H1 (cell line): ENCODE data around the gene DOK3. TPM values are rescaled to one million over a fixed set of nuclear protein-coding genes. Genes with fewer than 3 reads are reported as not detected.

ENCODE experiments used
- CTCF ChIA-PET: fragments of 300-600 bp; sonication (Branson Sonifier 250); formaldehyde crosslinking; loops from one replicate; lab custom pipeline; 2021; ENCODE audit not compliant: partially characterized antibody; lab: Charles Lee
- POLR2A ChIA-PET: fragments of 300-600 bp; sonication (Branson Sonifier 250); formaldehyde crosslinking; loops from one replicate; lab custom pipeline; 2021; ENCODE audit warnings: inconsistent platforms; ENCODE audit not compliant: partially characterized antibody; lab: Charles Lee
- DNase-seq, 2 experiments: peaks; one replicate each; pipeline versions ENCODE4 v3.0.0 to v3.0.0-alpha.2; 2010 to 2022; ENCODE audit warnings: low spot score in 2 of 2, low read depth in 1 of 2, mixed read lengths in 1 of 2
- FAIRE-seq: peaks from 2 replicates; lab custom pipeline; 2011; peaks lifted over from hg19 to GRCh38; lab: Jason Lieb, UNC
- H2AFZ ChIP-seq: 2 replicates; pipeline ENCODE4 v1.8.1; 2012; ENCODE audit warnings: low read length, inconsistent platforms
- H2AK5ac ChIP-seq: 2 replicates; pipeline ENCODE4 v1.6.1; 2013; ENCODE audit warnings: low read depth, low read length
- H2BK120ac ChIP-seq: replicated peaks from 2 replicates; pipeline ENCODE3; 2013; ENCODE audit warnings: low read depth, low read length, inconsistent platforms
- H2BK12ac ChIP-seq: 2 replicates; pipeline ENCODE4 v1.6.1; 2013; ENCODE audit warnings: low read depth, low read length
- H2BK15ac ChIP-seq: 2 replicates; pipeline ENCODE4 v1.6.1; 2013; ENCODE audit warnings: low read length
- H2BK20ac ChIP-seq: 2 replicates; pipeline ENCODE4 v1.6.1; 2013; ENCODE audit warnings: low read length
- H2BK5ac ChIP-seq: 2 replicates; pipeline ENCODE4 v1.6.1; 2013; ENCODE audit warnings: low read depth, low read length
- H3K14ac ChIP-seq: 2 replicates; pipeline ENCODE4 v1.6.1; 2013; ENCODE audit warnings: inconsistent platforms; ENCODE audit not compliant: insufficient read length
- H3K18ac ChIP-seq: 2 replicates; pipeline ENCODE4 v1.6.1; 2013; ENCODE audit warnings: low read length; ENCODE audit errors: extremely low read depth
- H3K23ac ChIP-seq: 2 replicates; pipeline ENCODE4 v1.6.1; 2013; ENCODE audit warnings: inconsistent platforms; ENCODE audit not compliant: insufficient read length
- H3K23me2 ChIP-seq: 2 replicates; pipeline ENCODE4 v1.6.1; 2013; ENCODE audit warnings: low read depth, low read length
- H3K27ac ChIP-seq: 2 replicates; pipeline ENCODE4 v1.6.1; 2011; ENCODE audit warnings: low read depth, low read length, inconsistent platforms
- H3K27me3 ChIP-seq, 4 experiments: replicated peaks in 1 of 4; 1 replicate in 1 of 4; 2 replicates in 3 of 4; pipeline versions ENCODE4 v1.6.1 to v1.8.1; 2011 to 2013; ENCODE audit warnings: low read length in 3 of 4, mild to moderate bottlenecking in 3 of 4, inconsistent platforms in 2 of 4, mixed read lengths in 2 of 4, moderate library complexity in 1 of 4; ENCODE audit not compliant: control insufficient read depth in 3 of 4, insufficient read depth in 3 of 4; ENCODE audit errors: extremely low read depth in 1 of 4
- H3K36me3 ChIP-seq, 4 experiments: 2 replicates each; pipeline versions ENCODE4 v1.6.1 to v1.8.1; 2011 to 2013; ENCODE audit warnings: mild to moderate bottlenecking in 4 of 4, low read length in 3 of 4, moderate library complexity in 2 of 4, control low read depth in 1 of 4, inconsistent platforms in 1 of 4; ENCODE audit not compliant: insufficient read depth in 4 of 4, control insufficient read depth in 2 of 4
- H3K4ac ChIP-seq: replicated peaks from 2 replicates; pipeline ENCODE3; 2013; ENCODE audit warnings: low read length, low read depth, mixed read lengths, inconsistent platforms; ENCODE audit not compliant: insufficient read length
- H3K4me1 ChIP-seq, 4 experiments: replicated peaks in 1 of 4; 1 replicate in 1 of 4; 2 replicates in 3 of 4; pipeline versions ENCODE4 v1.6.1 to v1.8.1; 2011 to 2013; ENCODE audit warnings: low read length in 3 of 4, inconsistent platforms in 2 of 4, mixed read lengths in 1 of 4; ENCODE audit not compliant: insufficient read depth in 4 of 4, control insufficient read depth in 3 of 4
- H3K4me2 ChIP-seq, 2 experiments: 2 replicates each; pipeline versions ENCODE4 v1.6.1 to v1.8.1; 2011 to 2013; ENCODE audit warnings: low read depth in 2 of 2, low read length in 2 of 2, control low read depth in 1 of 2, inconsistent platforms in 1 of 2, mild to moderate bottlenecking in 1 of 2; ENCODE audit not compliant: insufficient read depth in 1 of 2
- H3K4me3 ChIP-seq, 4 experiments: fragments of 200-600, 300-600 bp in 1 of 4; sonication (generic), shearing (Covaris generic), sonication (Bioruptor Twin) in 1 of 4; 2 replicates each; pipeline versions ENCODE4 v1.5.1 to v1.8.1; 2011 to 2016; ENCODE audit warnings: low read length in 4 of 4, low read depth in 3 of 4, control low read depth in 2 of 4, inconsistent platforms in 2 of 4, mild to moderate bottlenecking in 2 of 4, mixed read lengths in 1 of 4, moderate library complexity in 1 of 4; ENCODE audit not compliant: insufficient read depth in 2 of 4; ENCODE audit errors: extremely low read depth in 1 of 4
- H3K56ac ChIP-seq: replicated peaks from 2 replicates; pipeline ENCODE3; 2013; ENCODE audit warnings: low read depth, mild to moderate bottlenecking, mixed read lengths, low read length, inconsistent platforms; ENCODE audit not compliant: insufficient read length
- H3K79me1 ChIP-seq: 2 replicates; pipeline ENCODE4 v1.6.1; 2013; ENCODE audit warnings: low read depth, low read length, control low read depth
- H3K79me2 ChIP-seq, 2 experiments: 2 replicates each; pipeline versions ENCODE4 v1.6.1 to v1.8.1; 2012 to 2013; ENCODE audit warnings: low read length in 2 of 2, mild to moderate bottlenecking in 2 of 2, inconsistent platforms in 1 of 2; ENCODE audit not compliant: insufficient read depth in 2 of 2, control insufficient read depth in 1 of 2
- H3K9ac ChIP-seq, 4 experiments: replicated peaks in 1 of 4; 1 replicate in 1 of 4; 2 replicates in 3 of 4; pipeline versions ENCODE4 v1.6.1 to v1.8.1; 2011 to 2013; ENCODE audit warnings: low read depth in 3 of 4, low read length in 3 of 4, control low read depth in 2 of 4, mild to moderate bottlenecking in 2 of 4, moderate library complexity in 2 of 4, inconsistent platforms in 1 of 4; ENCODE audit errors: extremely low read depth in 1 of 4
- H3K9me3 ChIP-seq, 2 experiments: 2 replicates each; pipeline versions ENCODE4 v1.6.1 to v1.8.1; 2012 to 2013; ENCODE audit warnings: mild to moderate bottlenecking in 2 of 2, moderate library complexity in 2 of 2, control low read depth in 1 of 2, inconsistent platforms in 1 of 2, low read depth in 1 of 2, low read length in 1 of 2, mixed read lengths in 1 of 2; ENCODE audit not compliant: insufficient read depth in 2 of 2
- H4K20me1 ChIP-seq, 2 experiments: replicated peaks in 1 of 2; 2 replicates each; pipeline versions ENCODE3 to v1.8.1; 2011 to 2013; ENCODE audit warnings: inconsistent platforms in 2 of 2, low read length in 2 of 2, mild to moderate bottlenecking in 1 of 2; ENCODE audit not compliant: insufficient read depth in 2 of 2, control insufficient read depth in 1 of 2
- H4K5ac ChIP-seq: 2 replicates; pipeline ENCODE4 v1.6.1; 2013; ENCODE audit warnings: low read length, low read depth, mixed read lengths, inconsistent platforms; ENCODE audit not compliant: insufficient read length
- H4K8ac ChIP-seq: 2 replicates; pipeline ENCODE4 v1.8.0; 2013; ENCODE audit warnings: mild to moderate bottlenecking, moderate library complexity, low read length, inconsistent platforms; ENCODE audit not compliant: insufficient read depth; ENCODE audit errors: extremely low read depth
- H4K91ac ChIP-seq: replicated peaks from 2 replicates; pipeline ENCODE3; 2013; ENCODE audit warnings: low read length, mixed read lengths, inconsistent platforms; ENCODE audit not compliant: insufficient read length
- CREB1 ChIP-seq: IDR thresholded peaks from 2 replicates; pipeline ENCODE4 v1.6.1; 2012; ENCODE audit warnings: inconsistent platforms
- CTBP2 ChIP-seq: IDR thresholded peaks from 2 replicates; pipeline ENCODE4 v1.7.0; 2011; ENCODE audit warnings: borderline replicate concordance, mild to moderate bottlenecking, moderate library complexity, mixed read lengths, low read length; ENCODE audit not compliant: insufficient read depth, insufficient read length
- GABPA ChIP-seq: IDR thresholded peaks from 2 replicates; pipeline ENCODE4 v1.6.1; 2011; ENCODE audit warnings: mild to moderate bottlenecking, low read length, moderate library complexity, borderline replicate concordance; ENCODE audit not compliant: insufficient read depth
- HDAC2 ChIP-seq, 2 experiments: fragments of 300-600 bp in 1 of 2; sonication (generic) in 1 of 2; IDR thresholded peaks; 2 replicates each; pipeline ENCODE4 v1.6.1; 2011 to 2012; ENCODE audit warnings: low read depth in 2 of 2, low read length in 2 of 2, mild to moderate bottlenecking in 2 of 2, moderate library complexity in 2 of 2, borderline replicate concordance in 1 of 2, inconsistent platforms in 1 of 2
- POU5F1 ChIP-seq: IDR thresholded peaks from 2 replicates; pipeline ENCODE4 v1.6.1; 2011; ENCODE audit warnings: low read depth, mild to moderate bottlenecking, low read length, moderate library complexity
- SIRT6 ChIP-seq: IDR thresholded peaks from one replicate; pipeline ENCODE4 v1.7.1; 2012; ENCODE audit warnings: low read length, inconsistent platforms
- SIX5 ChIP-seq: IDR thresholded peaks from 2 replicates; pipeline ENCODE4 v1.6.1; 2011; ENCODE audit warnings: mild to moderate bottlenecking, low read depth, low read length
- SRF ChIP-seq: IDR thresholded peaks from 2 replicates; pipeline ENCODE4 v1.6.1; 2011; ENCODE audit warnings: mild to moderate bottlenecking, low read depth, low read length, moderate library complexity
- SUZ12 ChIP-seq: fragments of 200-600 bp; sonication (generic); IDR thresholded peaks from 2 replicates; pipeline ENCODE4 v1.6.1; 2012; ENCODE audit warnings: mild to moderate bottlenecking, inconsistent platforms, low read length, moderate library complexity, mixed read lengths
- WGBS, 2 experiments: shearing (Covaris generic) in 1 of 2; methylation state at CpG; one replicate each; pipeline versions ENCODE4 v1.1.6 to v1.1.7; 2013 to 2015; ENCODE audit warnings: low lambda C conversion rate in 2 of 2, mixed read lengths in 2 of 2, inconsistent platforms in 1 of 2, low coverage in 1 of 2, missing lambda C conversion rate in 1 of 2; ENCODE audit not compliant: insufficient replicate concordance in 2 of 2, insufficient coverage in 1 of 2, insufficient read length in 1 of 2; ENCODE audit errors: extremely low coverage in 1 of 2, missing lambda C conversion rate in 1 of 2; 5-methylcytosine and 5-hydroxymethylcytosine counted together
- polyA plus RNA-seq, 7 experiments: library from polyadenylated mRNA; depleted of rRNA in 3 of 7; stranded (reverse) in 5 of 7; unstranded in 2 of 7; fragments of >200 nt in 5 of 7; fragments of 200-250 nt in 2 of 7; gene quantifications; 1 replicate in 5 of 7; 2 replicates in 1 of 7; 4 replicates in 1 of 7; pipeline versions ENCODE4 v1.2.1 to v1.2.3, GENCODE V29; 2011 to 2013; ENCODE audit warnings: missing spikeins in 2 of 7, mixed read lengths in 2 of 7
- total RNA-seq: library from RNA; stranded (reverse); fragmentation: NEBNext Ultra II Directional; extraction: Animal tissue kit (Norgen Biotek cat#: 25700); gene quantifications from 2 replicates; pipeline ENCODE4 v1.2.1, GENCODE V29; 2021
- TF ChIP-seq, protein P1 (sequence below): IDR thresholded peaks from 2 replicates; pipeline ENCODE4 v1.6.1; 2012; ENCODE audit warnings: low read length, inconsistent platforms

Gene DOK3
- total and polyA plus RNA-seq, 2 of the 8 experiments (the other 6 are each of a cell fraction or from before 2014, with no cell fraction given), result 4.2 to 6.4 TPM

GRCh38 chr5:177530638-177531037, 21.0 kb upstream of the DOK3 start:
- no peaks in the 10 kb centered on the region for H3K27me3 ChIP-seq
- H3K18ac ChIP-seq, result no peak overlapping the region
- no peak overlapping the region for H2BK20ac ChIP-seq
- no peak for DNase-seq
- no peak overlapping the region for H3K4me3 ChIP-seq
- peaks cover 4 to 14% of the 10 kb centered on the region in 2 experiments for H4K20me1 ChIP-seq
- no peaks in the 10 kb centered on the region for H3K23me2 ChIP-seq
- no peak overlapping the region for H2BK15ac ChIP-seq
- H3K23ac ChIP-seq, result no peak overlapping the region
- H2BK5ac ChIP-seq, result no peak overlapping the region
- whole genome bisulfite sequencing, 2 experiments, result 90% methylated on average over 3 of the region's 3 CpGs; no CpG with 5 or more reads in 1 of the 2 experiments
- H4K5ac ChIP-seq, result no peak overlapping the region
- H2AFZ ChIP-seq, result no peak overlapping the region
- H3K79me2 ChIP-seq, result no peaks in the 10 kb centered on the region; a peak in 1 of 4 replicates
- TF ChIP-seq SIRT6 (no peak), POU5F1 (no peak), GABPA (no peak), SUZ12 (no peak), CREB1 (no peak), CTBP2 (no peak), SIX5 (no peak), HDAC2 (IDR thresholded peaks at IDR 0.05; ENCODE audit: borderline replicate concordance in 1 of 2, low read depth in 2 of 2, low read length in 2 of 2) (no peak), SRF (no peak)
- TF ChIP-seq, protein P1, sequence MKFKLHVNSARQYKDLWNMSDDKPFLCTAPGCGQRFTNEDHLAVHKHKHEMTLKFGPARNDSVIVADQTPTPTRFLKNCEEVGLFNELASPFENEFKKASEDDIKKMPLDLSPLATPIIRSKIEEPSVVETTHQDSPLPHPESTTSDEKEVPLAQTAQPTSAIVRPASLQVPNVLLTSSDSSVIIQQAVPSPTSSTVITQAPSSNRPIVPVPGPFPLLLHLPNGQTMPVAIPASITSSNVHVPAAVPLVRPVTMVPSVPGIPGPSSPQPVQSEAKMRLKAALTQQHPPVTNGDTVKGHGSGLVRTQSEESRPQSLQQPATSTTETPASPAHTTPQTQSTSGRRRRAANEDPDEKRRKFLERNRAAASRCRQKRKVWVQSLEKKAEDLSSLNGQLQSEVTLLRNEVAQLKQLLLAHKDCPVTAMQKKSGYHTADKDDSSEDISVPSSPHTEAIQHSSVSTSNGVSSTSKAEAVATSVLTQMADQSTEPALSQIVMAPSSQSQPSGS, result no peak
- H2AK5ac ChIP-seq, result no peak overlapping the region
- no peak overlapping the region for H2BK120ac ChIP-seq
- no peaks in the 10 kb centered on the region for H3K9me3 ChIP-seq
- ChIA-PET CTCF (interaction anchor here (1.0 to 1.8 kb wide), 4 partner anchors 10 to 48 kb away, joined by 3 to 7 read pairs (median 4); no protein-coding TSS in a partner anchor), POLR2A (interaction anchor here (0.9 to 2.3 kb wide), 5 partner anchors 9 to 67 kb away, joined by 3 to 11 read pairs (median 4); partner anchors contain the start of gene DDX41)
- H4K8ac ChIP-seq, result no peak overlapping the region
- H3K9ac ChIP-seq, result no peak overlapping the region
- H2BK12ac ChIP-seq, result no peak overlapping the region
- H3K36me3 ChIP-seq, result peaks cover 22 to 77% (median 33%) of the 10 kb centered on the region in 4 experiments; a peak in 6 of 8 replicates
- FAIRE-seq, result no peak
- no peaks in the 10 kb centered on the region for H3K4me1 ChIP-seq
- H3K27ac ChIP-seq, result no peak overlapping the region
- H3K4ac ChIP-seq, result no peak overlapping the region
- H3K56ac ChIP-seq, result no peak overlapping the region
- H4K91ac ChIP-seq, result no peak overlapping the region
- peaks cover 12% of the 10 kb centered on the region for H3K79me1 ChIP-seq
- H3K4me2 ChIP-seq, result no peak overlapping the region
- H3K14ac ChIP-seq, result no peak overlapping the region
